GM15510 (cell line): Measurements from ENCODE around the gene LORICRIN.

ENCODE experiments used
- POLR2A ChIP-seq: IDR thresholded peaks from 3 replicates; pipeline ENCODE4 v1.6.1; 2011; ENCODE audit warnings: borderline replicate concordance; ENCODE audit not compliant: insufficient read length; ENCODE audit errors: extremely low read depth

LORICRIN gene

GRCh38 chr1:153259387-153259786 lies at the start of gene LORICRIN:
Gene LORICRIN (plus strand): TSS chr1:153259687. CDS start chr1:153260950, 1,263 bp downstream.
- no peak for TF ChIP-seq POLR2A

GRCh38 chr1:153210206-153210605 lies 49.3 kb upstream of the LORICRIN start:
- TF ChIP-seq POLR2A: no peak

GRCh38 chr1:153212201-153212600 lies 47.3 kb upstream of the LORICRIN start:
- TF ChIP-seq POLR2A: no peak

- TF ChIP-seq POLR2A: no peak
These were observed 46.0 kb upstream of the LORICRIN start for GRCh38 chr1:153213519-153213918.

- TF ChIP-seq POLR2A: no peak
These were observed 42.3 kb upstream of the LORICRIN start, which contains the start of gene PRR9 for GRCh38 chr1:153217212-153217611. Gene PRR9 (plus strand): TSS chr1:153217584. CDS start chr1:153218145, 561 bp downstream.

GRCh38 chr1:153217744-153218416 lies 41.6 kb upstream of the LORICRIN start:
- TF ChIP-seq POLR2A: no peak

GRCh38 chr1:153220606-153221303 lies 38.7 kb upstream of the LORICRIN start:
- no peak for TF ChIP-seq POLR2A

- no peak for TF ChIP-seq POLR2A
These were observed 31.7 kb upstream of the LORICRIN start for GRCh38 chr1:153227810-153228209.

- TF ChIP-seq POLR2A: no peak
These were observed 31.0 kb upstream of the LORICRIN start for GRCh38 chr1:153228491-153228890.

GRCh38 chr1:153231363-153231762 lies 28.1 kb upstream of the LORICRIN start:
- no peak for TF ChIP-seq POLR2A

GRCh38 chr1:153231785-153232184 lies 27.7 kb upstream of the LORICRIN start:
- TF ChIP-seq POLR2A: no peak

GRCh38 chr1:153232553-153232952 lies 26.9 kb upstream of the LORICRIN start:
- no peak for TF ChIP-seq POLR2A

GRCh38 chr1:153233448-153233847 lies 26.0 kb upstream of the LORICRIN start:
- TF ChIP-seq POLR2A: no peak

GRCh38 chr1:153238527-153238926 lies 21.0 kb upstream of the LORICRIN start:
- no peak for TF ChIP-seq POLR2A

GRCh38 chr1:153242160-153242559 lies 17.3 kb upstream of the LORICRIN start:
- TF ChIP-seq POLR2A: no peak

GRCh38 chr1:153245466-153245865 lies 14.0 kb upstream of the LORICRIN start:
- no peak for TF ChIP-seq POLR2A
